ENCODE measurements around the gene SLC5A5.
"Not testable (repeated sequence)": the region's sequence is repeated elsewhere in the genome, so short reads cannot be mapped to it uniquely, and the experiment has no call there.

The SLC5A5 gene

GRCh38 chr19:17872251-17873001, 681 bp downstream of the SLC5A5 start:
- DNase-seq = no peak

- no peak for DNase-seq
Observed at GRCh38 chr19:17873786-17874757, 2.3 kb downstream of the SLC5A5 start.

GRCh38 chr19:17874758-17875135, 3.0 kb downstream of the SLC5A5 start:
- no peak for DNase-seq

- no peak for DNase-seq
Observed at GRCh38 chr19:17877696-17878095, 6.0 kb downstream of the SLC5A5 start.

- DNase-seq = no peak
Observed at GRCh38 chr19:17879466-17879865, 7.7 kb downstream of the SLC5A5 start.

GRCh38 chr19:17881701-17882100, 10.0 kb downstream of the SLC5A5 start:
- DNase-seq = no peak

GRCh38 chr19:17883627-17884410, 12.1 kb downstream of the SLC5A5 start:
- no peak for DNase-seq

GRCh38 chr19:17886515-17886914, 14.8 kb downstream of the SLC5A5 start:
- no peak for DNase-seq

- DNase-seq = not testable (repeated sequence)
Observed at GRCh38 chr19:17887221-17887620, 15.5 kb downstream of the SLC5A5 start.

GRCh38 chr19:17888260-17888659, 16.5 kb downstream of the SLC5A5 start:
- no peak for DNase-seq

- DNase-seq = peak; percentile 10
Observed at GRCh38 chr19:17889609-17890214, 18.0 kb downstream of the SLC5A5 start.

GRCh38 chr19:17893766-17894165, 22.0 kb downstream of the SLC5A5 start:
- no peak for DNase-seq

- no peak for DNase-seq
Observed at GRCh38 chr19:17902701-17903100, 31.0 kb downstream of the SLC5A5 start.

GRCh38 chr19:17908244-17908643, 36.5 kb downstream of the SLC5A5 start:
- DNase-seq = no peak

- no peak for DNase-seq
Observed at GRCh38 chr19:17909003-17909732, 37.4 kb downstream of the SLC5A5 start.

GRCh38 chr19:17910791-17911360, 39.1 kb downstream of the SLC5A5 start:
- no peak for DNase-seq

GRCh38 chr19:17915940-17916593, 44.3 kb downstream of the SLC5A5 start:
- DNase-seq = no peak

GRCh38 chr19:17918151-17918550, 46.4 kb downstream of the SLC5A5 start:
- not testable (repeated sequence) for DNase-seq

GRCh38 chr19:17919122-17919521, 47.4 kb downstream of the SLC5A5 start:
- not testable (repeated sequence) for DNase-seq

- DNase-seq = no peak
Observed at GRCh38 chr19:17920527-17920926, 48.8 kb downstream of the SLC5A5 start.

GRCh38 chr19:17922138-17922537, 50.4 kb downstream of the SLC5A5 start:
- no peak for DNase-seq
